MCF 10A (cell line): ENCODE measurements around the gene ZNF512B. TPM values are rescaled to one million over a fixed set of nuclear protein-coding genes. Genes with fewer than 3 reads are reported as not detected.

Experiments used
- BruUV-seq: library from RNA; stranded (reverse); fragments of 400-500 nt; replicated peaks from 2 replicates; lab custom pipeline; 2021; lab: Mats Ljungman, UMichigan
- CTCF ChIA-PET: fragments of 300-600 bp; sonication (Branson Sonifier 250); formaldehyde crosslinking; extraction: SDS; loops from one replicate; lab custom pipeline; 2021; ENCODE audit warnings: antibody characterized with exemption, inconsistent platforms; lab: Yijun Ruan, JAX
- POLR2A ChIA-PET: fragments of 300-600, 350-650 bp; sonication (Branson Sonifier 250); formaldehyde crosslinking; extraction: SDS; loops from one replicate; lab custom pipeline; 2020; ENCODE audit warnings: antibody characterized with exemption, inconsistent platforms; lab: Yijun Ruan, JAX
- DNase-seq: peaks from one replicate; pipeline ENCODE4 v3.0.0-alpha.2; 2018; ENCODE audit not compliant: unreplicated experiment
- H3K27ac Mint-ChIP-seq: one replicate; pipeline ENCODE4 v1.8.0; 2022; ENCODE audit warnings: mild to moderate bottlenecking, low read depth, mixed read lengths; ENCODE audit not compliant: unreplicated experiment
- H3K27me3 Mint-ChIP-seq: one replicate; pipeline ENCODE4 v1.8.0; 2022; ENCODE audit warnings: mixed read lengths; ENCODE audit not compliant: insufficient read depth, unreplicated experiment
- H3K36me3 Mint-ChIP-seq: one replicate; pipeline ENCODE4 v1.8.0; 2022; ENCODE audit warnings: mild to moderate bottlenecking, moderate library complexity, mixed read lengths; ENCODE audit not compliant: insufficient read depth, unreplicated experiment
- H3K4me1 Mint-ChIP-seq: one replicate; pipeline ENCODE4 v1.8.0; 2022; ENCODE audit warnings: mixed read lengths; ENCODE audit not compliant: insufficient read depth, unreplicated experiment
- H3K4me3 Mint-ChIP-seq: one replicate; pipeline ENCODE4 v1.8.0; 2022; ENCODE audit warnings: mild to moderate bottlenecking, moderate library complexity, mixed read lengths; ENCODE audit not compliant: unreplicated experiment
- H3K9me3 Mint-ChIP-seq: one replicate; pipeline ENCODE4 v1.8.0; 2022; ENCODE audit warnings: mixed read lengths; ENCODE audit not compliant: unreplicated experiment
- CTCF ChIP-seq: fragments of 200-600 bp; IDR thresholded peaks from one replicate; pipeline ENCODE4 v1.8.0; 2022; ENCODE audit warnings: antibody characterized with exemption, mild to moderate bottlenecking; ENCODE audit not compliant: unreplicated experiment
- intact Hi-C: fragments of 100-400 bp; cut with micrococcal nuclease; formaldehyde crosslinking; loops from 2 replicates; pipeline ENCODE4 v1.14.1; 2022
- total RNA-seq: library from RNA; stranded (reverse); gene quantifications from 2 replicates; pipeline ENCODE4 v1.2.3, GENCODE V29; 2022

ZNF512B gene
- total RNA-seq, 1 experiment from 2014 or later, result 26.6 TPM

GRCh38 chr20:63970714-63971431 lies 1.1 kb upstream of the ZNF512B start:
- Mint-ChIP-seq H3K36me3 (peaks cover 9% of the 10 kb centered on the region), H3K4me3 (peak overlapping the region; percentile 75), H3K27ac (no peak overlapping the region), H3K9me3 (no peaks in the 10 kb centered on the region), H3K4me1 (peaks cover 30% of the 10 kb centered on the region), H3K27me3 (no peaks in the 10 kb centered on the region)
- intact Hi-C loops, result loop anchor here (5.0 kb wide), 2 partner anchors 184 to 264 kb away; partner anchors contain the start of genes ARFRP1 and ZGPAT
- no peak for TF ChIP-seq CTCF
- no peak for DNase-seq
- BruUV-seq, result no TSS peak
- ChIA-PET CTCF (interaction anchor here (0.6 to 1.3 kb wide), 4 partner anchors 8 to 120 kb away, joined by 3 to 6 read pairs (median 4); partner anchors contain the start of genes PRPF6 and SAMD10), POLR2A (interaction anchor here (0.9 kb wide), 2 partner anchors 10 to 14 kb away, joined by 4 to 6 read pairs; partner anchors contain the start of gene UCKL1)

DNA sequence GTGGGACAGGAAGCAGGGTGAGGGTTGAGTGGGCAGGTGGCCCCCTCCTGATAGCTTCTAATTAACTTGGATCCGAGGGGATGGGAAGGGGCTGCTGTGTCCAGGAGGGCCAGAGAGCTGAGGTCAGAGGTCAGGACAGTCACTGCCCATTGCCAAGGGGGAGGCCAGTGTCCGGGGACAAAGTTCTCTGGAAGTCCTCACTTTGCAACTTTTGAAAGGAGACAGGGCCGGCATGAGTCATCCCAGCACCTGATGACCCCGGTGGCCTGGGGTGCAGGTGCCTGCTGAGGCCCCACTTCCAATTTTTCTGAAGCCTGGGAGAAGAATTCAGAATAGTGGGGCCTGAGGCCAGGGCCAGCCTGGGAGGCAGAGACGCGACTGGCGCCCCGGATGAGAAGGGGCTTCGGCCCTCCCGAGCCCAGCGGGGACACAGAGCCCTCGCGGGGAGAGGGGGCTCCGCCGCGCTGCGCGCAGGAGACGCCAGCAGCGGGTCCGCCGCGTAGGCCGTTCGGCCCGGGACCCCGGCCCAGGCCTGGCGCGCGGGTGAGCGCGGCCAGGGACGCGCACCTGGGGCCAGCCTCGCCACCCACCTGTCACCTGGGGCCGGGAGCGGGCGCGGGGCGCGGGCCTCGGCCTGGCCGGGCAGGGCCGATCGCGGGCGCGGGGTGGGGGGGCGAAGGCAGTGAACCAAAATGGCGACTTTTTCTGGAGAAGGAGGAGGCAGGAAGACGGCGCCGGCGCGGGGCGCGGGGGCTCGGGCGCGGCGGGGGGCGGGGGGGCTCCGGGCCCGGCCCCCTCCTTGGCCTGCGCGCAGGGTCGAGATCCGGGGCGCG lies 586 bp downstream of the ZNF512B start:
- no peak for DNase-seq
- ChIA-PET POLR2A (interaction anchor here (0.7 to 3.2 kb wide), 8 partner anchors 11 to 287 kb away, joined by 3 to 26 read pairs (median 5); partner anchors contain the start of genes PRPF6, SAMD10, SLC2A4RG and TPD52L2), CTCF (interaction anchor here (0.6 kb wide), 1 partner anchor 90 kb away, joined by 4 read pairs; no protein-coding TSS in a partner anchor)
- intact Hi-C loops, result no loop called here
- Mint-ChIP-seq H3K9me3 (no peaks in the 10 kb centered on the region), H3K27ac (peak overlapping the region; percentile 71), H3K27me3 (no peaks in the 10 kb centered on the region), H3K4me3 (peak overlapping the region; percentile 75), H3K4me1 (peaks cover 29% of the 10 kb centered on the region), H3K36me3 (peaks cover 9% of the 10 kb centered on the region)
- BruUV-seq, result no TSS peak
- TF ChIP-seq CTCF, result no peak

- BruUV-seq, result TSS peak; percentile 38
- H3K4me1 Mint-ChIP-seq, result peaks cover 21% of the 10 kb centered on the region
- intact Hi-C loops, result no loop called here
- H3K4me3 Mint-ChIP-seq, result peak overlapping the region; percentile 75
- H3K27me3 Mint-ChIP-seq, result no peaks in the 10 kb centered on the region
- ChIA-PET CTCF (interaction anchor here (0.6 to 1.1 kb wide), 2 partner anchors 90 to 472 kb away, joined by 3 to 4 read pairs; no protein-coding TSS in a partner anchor), POLR2A (interaction anchor here (0.7 to 3.2 kb wide), 8 partner anchors 10 to 286 kb away, joined by 3 to 26 read pairs (median 5); partner anchors contain the start of genes PRPF6, SAMD10, SLC2A4RG and TPD52L2)
- no peak for DNase-seq
- no peak for TF ChIP-seq CTCF
- peak overlapping the region; percentile 71 for H3K27ac Mint-ChIP-seq
- no peaks in the 10 kb centered on the region for H3K9me3 Mint-ChIP-seq
- peaks cover 9% of the 10 kb centered on the region for H3K36me3 Mint-ChIP-seq
Observed at GRCh38 chr20:63968136-63968927, 1.4 kb downstream of the ZNF512B start.
